ENCODE results near the gene RELN.

GRCh38 chr7:103781409-103781808 is 208.0 kb downstream of the RELN start:
- TF ChIP-seq, protein P1, sequence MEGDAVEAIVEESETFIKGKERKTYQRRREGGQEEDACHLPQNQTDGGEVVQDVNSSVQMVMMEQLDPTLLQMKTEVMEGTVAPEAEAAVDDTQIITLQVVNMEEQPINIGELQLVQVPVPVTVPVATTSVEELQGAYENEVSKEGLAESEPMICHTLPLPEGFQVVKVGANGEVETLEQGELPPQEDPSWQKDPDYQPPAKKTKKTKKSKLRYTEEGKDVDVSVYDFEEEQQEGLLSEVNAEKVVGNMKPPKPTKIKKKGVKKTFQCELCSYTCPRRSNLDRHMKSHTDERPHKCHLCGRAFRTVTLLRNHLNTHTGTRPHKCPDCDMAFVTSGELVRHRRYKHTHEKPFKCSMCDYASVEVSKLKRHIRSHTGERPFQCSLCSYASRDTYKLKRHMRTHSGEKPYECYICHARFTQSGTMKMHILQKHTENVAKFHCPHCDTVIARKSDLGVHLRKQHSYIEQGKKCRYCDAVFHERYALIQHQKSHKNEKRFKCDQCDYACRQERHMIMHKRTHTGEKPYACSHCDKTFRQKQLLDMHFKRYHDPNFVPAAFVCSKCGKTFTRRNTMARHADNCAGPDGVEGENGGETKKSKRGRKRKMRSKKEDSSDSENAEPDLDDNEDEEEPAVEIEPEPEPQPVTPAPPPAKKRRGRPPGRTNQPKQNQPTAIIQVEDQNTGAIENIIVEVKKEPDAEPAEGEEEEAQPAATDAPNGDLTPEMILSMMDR (IDR thresholded peaks at IDR 0.05) = no peak
- TF ChIP-seq ZBTB21 (CRISPR knock-in tag; IDR thresholded peaks at IDR 0.05; ENCODE audit: borderline replicate concordance) (no peak), SOX15 (CRISPR knock-in tag; IDR thresholded peaks at IDR 0.05) (no peak), ETV6 (CRISPR knock-in tag; IDR thresholded peaks at IDR 0.05) (no peak), TEAD4 (CRISPR knock-in tag; IDR thresholded peaks at IDR 0.05) (no peak), CREB1 (CRISPR knock-in tag; IDR thresholded peaks at IDR 0.05) (no peak), SMAD3 (CRISPR knock-in tag; IDR thresholded peaks at IDR 0.05; ENCODE audit: borderline replicate concordance) (no peak), CBFB (CRISPR knock-in tag; IDR thresholded peaks at IDR 0.05; ENCODE audit: low read depth) (no peak), JUN (CRISPR knock-in tag; IDR thresholded peaks at IDR 0.05) (no peak), E2F1 (CRISPR knock-in tag; IDR thresholded peaks at IDR 0.05) (no peak), ZNF281 (CRISPR knock-in tag; IDR thresholded peaks at IDR 0.05) (no peak), MAX (CRISPR knock-in tag; IDR thresholded peaks at IDR 0.05) (no peak)
- TF ChIP-seq, protein P2, sequence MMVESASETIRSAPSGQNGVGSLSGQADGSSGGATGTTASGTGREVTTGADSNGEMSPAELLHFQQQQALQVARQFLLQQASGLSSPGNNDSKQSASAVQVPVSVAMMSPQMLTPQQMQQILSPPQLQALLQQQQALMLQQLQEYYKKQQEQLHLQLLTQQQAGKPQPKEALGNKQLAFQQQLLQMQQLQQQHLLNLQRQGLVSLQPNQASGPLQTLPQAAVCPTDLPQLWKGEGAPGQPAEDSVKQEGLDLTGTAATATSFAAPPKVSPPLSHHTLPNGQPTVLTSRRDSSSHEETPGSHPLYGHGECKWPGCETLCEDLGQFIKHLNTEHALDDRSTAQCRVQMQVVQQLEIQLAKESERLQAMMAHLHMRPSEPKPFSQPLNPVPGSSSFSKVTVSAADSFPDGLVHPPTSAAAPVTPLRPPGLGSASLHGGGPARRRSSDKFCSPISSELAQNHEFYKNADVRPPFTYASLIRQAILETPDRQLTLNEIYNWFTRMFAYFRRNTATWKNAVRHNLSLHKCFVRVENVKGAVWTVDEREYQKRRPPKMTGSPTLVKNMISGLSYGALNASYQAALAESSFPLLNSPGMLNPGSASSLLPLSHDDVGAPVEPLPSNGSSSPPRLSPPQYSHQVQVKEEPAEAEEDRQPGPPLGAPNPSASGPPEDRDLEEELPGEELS (CRISPR knock-in tag; IDR thresholded peaks at IDR 0.05) = no peak
- TF ChIP-seq, protein P3, sequence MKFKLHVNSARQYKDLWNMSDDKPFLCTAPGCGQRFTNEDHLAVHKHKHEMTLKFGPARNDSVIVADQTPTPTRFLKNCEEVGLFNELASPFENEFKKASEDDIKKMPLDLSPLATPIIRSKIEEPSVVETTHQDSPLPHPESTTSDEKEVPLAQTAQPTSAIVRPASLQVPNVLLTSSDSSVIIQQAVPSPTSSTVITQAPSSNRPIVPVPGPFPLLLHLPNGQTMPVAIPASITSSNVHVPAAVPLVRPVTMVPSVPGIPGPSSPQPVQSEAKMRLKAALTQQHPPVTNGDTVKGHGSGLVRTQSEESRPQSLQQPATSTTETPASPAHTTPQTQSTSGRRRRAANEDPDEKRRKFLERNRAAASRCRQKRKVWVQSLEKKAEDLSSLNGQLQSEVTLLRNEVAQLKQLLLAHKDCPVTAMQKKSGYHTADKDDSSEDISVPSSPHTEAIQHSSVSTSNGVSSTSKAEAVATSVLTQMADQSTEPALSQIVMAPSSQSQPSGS (CRISPR knock-in tag; IDR thresholded peaks at IDR 0.05; ENCODE audit: borderline replicate concordance, low read depth) = no peak
